Measurements from ENCODE around the gene MYO3B.

The MYO3B gene

GRCh38 chr2:170181602-170182001, 3.7 kb downstream of the MYO3B start:
- no peak overlapping the region for H3K27ac ChIP-seq
- TF ChIP-seq, protein P1, sequence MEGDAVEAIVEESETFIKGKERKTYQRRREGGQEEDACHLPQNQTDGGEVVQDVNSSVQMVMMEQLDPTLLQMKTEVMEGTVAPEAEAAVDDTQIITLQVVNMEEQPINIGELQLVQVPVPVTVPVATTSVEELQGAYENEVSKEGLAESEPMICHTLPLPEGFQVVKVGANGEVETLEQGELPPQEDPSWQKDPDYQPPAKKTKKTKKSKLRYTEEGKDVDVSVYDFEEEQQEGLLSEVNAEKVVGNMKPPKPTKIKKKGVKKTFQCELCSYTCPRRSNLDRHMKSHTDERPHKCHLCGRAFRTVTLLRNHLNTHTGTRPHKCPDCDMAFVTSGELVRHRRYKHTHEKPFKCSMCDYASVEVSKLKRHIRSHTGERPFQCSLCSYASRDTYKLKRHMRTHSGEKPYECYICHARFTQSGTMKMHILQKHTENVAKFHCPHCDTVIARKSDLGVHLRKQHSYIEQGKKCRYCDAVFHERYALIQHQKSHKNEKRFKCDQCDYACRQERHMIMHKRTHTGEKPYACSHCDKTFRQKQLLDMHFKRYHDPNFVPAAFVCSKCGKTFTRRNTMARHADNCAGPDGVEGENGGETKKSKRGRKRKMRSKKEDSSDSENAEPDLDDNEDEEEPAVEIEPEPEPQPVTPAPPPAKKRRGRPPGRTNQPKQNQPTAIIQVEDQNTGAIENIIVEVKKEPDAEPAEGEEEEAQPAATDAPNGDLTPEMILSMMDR (IDR thresholded peaks at IDR 0.05): no peak
- TF ChIP-seq ZFX (IDR thresholded peaks at IDR 0.05; ENCODE audit: borderline replicate concordance): no peak

- TF ChIP-seq, protein P1 (IDR thresholded peaks at IDR 0.05): no peak
- TF ChIP-seq ZFX (IDR thresholded peaks at IDR 0.05; ENCODE audit: borderline replicate concordance): no peak
- no peak overlapping the region for H3K27ac ChIP-seq
Measured at GRCh38 chr2:170185319-170185718, 7.4 kb downstream of the MYO3B start.

GRCh38 chr2:170189757-170190156, 11.8 kb downstream of the MYO3B start:
- no peak for TF ChIP-seq ZFX (IDR thresholded peaks at IDR 0.05; ENCODE audit: borderline replicate concordance)
- TF ChIP-seq, protein P1 (IDR thresholded peaks at IDR 0.05): no peak
- no peak overlapping the region for H3K27ac ChIP-seq

DNA sequence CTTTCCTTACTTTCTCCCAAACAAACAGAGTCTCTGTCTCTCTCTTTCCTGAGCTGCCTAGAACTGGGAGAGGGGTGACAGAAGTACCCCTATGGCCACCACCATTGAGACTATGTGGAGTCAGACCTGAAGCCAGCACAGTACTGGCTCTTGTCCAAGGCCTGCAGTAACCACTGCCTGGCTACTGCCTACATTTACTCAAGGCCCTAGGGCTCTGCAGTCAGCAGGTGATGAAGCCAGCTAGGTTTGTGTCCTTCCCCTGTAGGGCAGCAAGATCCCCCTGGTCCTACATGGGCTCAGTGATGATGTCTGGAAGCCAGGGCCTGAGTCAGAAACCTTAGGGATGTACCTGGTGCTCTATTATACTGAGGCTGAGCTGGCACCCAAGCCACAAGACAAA, 12.2 kb downstream of the MYO3B start:
- no peak for TF ChIP-seq ZFX (IDR thresholded peaks at IDR 0.05; ENCODE audit: borderline replicate concordance)
- TF ChIP-seq, protein P1 (IDR thresholded peaks at IDR 0.05): no peak
- no peak overlapping the region for H3K27ac ChIP-seq

GRCh38 chr2:170191166-170191866, 13.4 kb downstream of the MYO3B start:
- no peak for TF ChIP-seq ZFX (IDR thresholded peaks at IDR 0.05; ENCODE audit: borderline replicate concordance)
- TF ChIP-seq, protein P1 (IDR thresholded peaks at IDR 0.05): no peak
- no peak overlapping the region for H3K27ac ChIP-seq

- TF ChIP-seq ZFX (IDR thresholded peaks at IDR 0.05; ENCODE audit: borderline replicate concordance): no peak
- TF ChIP-seq, protein P1 (IDR thresholded peaks at IDR 0.05): no peak
- no peak overlapping the region for H3K27ac ChIP-seq
Measured at GRCh38 chr2:170196963-170197362, 19.0 kb downstream of the MYO3B start.

DNA sequence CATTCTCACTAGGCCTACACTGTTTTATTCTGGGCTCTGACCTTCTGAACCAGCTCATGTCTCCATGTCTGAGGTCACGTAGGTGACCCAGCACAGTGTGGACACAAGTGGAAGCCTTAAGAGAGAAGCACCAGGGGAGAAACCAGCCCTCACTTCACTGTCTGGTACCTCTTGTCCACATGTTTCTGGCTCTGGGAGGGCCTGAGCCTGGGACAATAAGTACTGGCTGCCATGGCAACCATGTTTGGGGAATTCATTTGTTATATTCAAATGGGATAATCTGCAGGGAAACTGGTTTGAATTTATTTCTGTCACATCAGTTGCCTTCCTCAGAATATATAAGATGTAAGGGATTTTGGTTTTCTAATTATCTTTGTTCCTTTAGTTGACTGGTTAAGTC, 23.3 kb downstream of the MYO3B start:
- no peak for TF ChIP-seq ZFX (IDR thresholded peaks at IDR 0.05; ENCODE audit: borderline replicate concordance)
- TF ChIP-seq, protein P1 (IDR thresholded peaks at IDR 0.05): no peak
- no peak overlapping the region for H3K27ac ChIP-seq
